ENCODE measurements around the gene MYOM3.

The MYOM3 gene

GRCh38 chr1:24113641-24114033 lies 1.7 kb upstream of the MYOM3 start:
- DNase-seq: no peak

GRCh38 chr1:24111262-24111995 lies 506 bp downstream of the MYOM3 start:
- no peak for DNase-seq

GRCh38 chr1:24110642-24111261 lies 1.2 kb downstream of the MYOM3 start:
- no peak for DNase-seq

- no peak for DNase-seq
Observed at GRCh38 chr1:24109686-24110475, 2.1 kb downstream of the MYOM3 start.

- no peak for DNase-seq
Observed at GRCh38 chr1:24109166-24109483, 2.8 kb downstream of the MYOM3 start.

GRCh38 chr1:24108334-24109165 lies 3.4 kb downstream of the MYOM3 start:
- no peak for DNase-seq

GRCh38 chr1:24107462-24108138 lies 4.3 kb downstream of the MYOM3 start:
- no peak for DNase-seq

GRCh38 chr1:24105368-24106160 lies 6.4 kb downstream of the MYOM3 start:
- DNase-seq: no peak

- no peak for DNase-seq
Observed at GRCh38 chr1:24104854-24105253, 7.1 kb downstream of the MYOM3 start.

- no peak for DNase-seq
Observed at GRCh38 chr1:24103879-24104278, 8.1 kb downstream of the MYOM3 start.

GRCh38 chr1:24103408-24103807 lies 8.5 kb downstream of the MYOM3 start:
- no peak for DNase-seq

- DNase-seq: no peak
Observed at GRCh38 chr1:24102961-24103360, 9.0 kb downstream of the MYOM3 start.

- DNase-seq: no peak
Observed at GRCh38 chr1:24101796-24102586, 9.9 kb downstream of the MYOM3 start.

- DNase-seq: no peak
Observed at GRCh38 chr1:24100945-24101737, 10.8 kb downstream of the MYOM3 start.

GRCh38 chr1:24098943-24099638 lies 12.8 kb downstream of the MYOM3 start:
- DNase-seq: no peak

- DNase-seq: no peak
Observed at GRCh38 chr1:24098102-24098501, 13.8 kb downstream of the MYOM3 start.

- DNase-seq: no peak
Observed at GRCh38 chr1:24097663-24098062, 14.3 kb downstream of the MYOM3 start.

- no peak for DNase-seq
Observed at GRCh38 chr1:24096739-24097103, 15.2 kb downstream of the MYOM3 start.

GRCh38 chr1:24096009-24096738 lies 15.8 kb downstream of the MYOM3 start:
- no peak for DNase-seq

All from NCI-H2029 treated with DMSO at 0.1 percent for 48 hours (cell line).